HepG2 (cell line): ENCODE data around the gene GGT7. TPM values are rescaled to one million over a fixed set of nuclear protein-coding genes. Genes with fewer than 3 reads are reported as not detected.

Experiments used
- ATAC-seq: fragments of 200-7000 bp; cut with Tn5 transposase; 3 replicates; pipeline ENCODE4 v1.9.1; 2020; ENCODE audit warnings: mild to moderate bottlenecking, moderate library complexity
- BruUV-seq: library from RNA; stranded (reverse); fragments of 400-500 nt; replicated peaks from 2 replicates; lab custom pipeline; 2021; lab: Mats Ljungman, UMichigan
- CTCF ChIA-PET: fragments of 300-600 bp; formaldehyde crosslinking; extraction: SDS; loops from one replicate; lab custom pipeline; 2021; ENCODE audit warnings: low total read pairs, inconsistent platforms, low intra/inter-chr PET ratio; lab: Yijun Ruan, JAX
- POLR2A ChIA-PET: fragments of 350-600 bp; sonication (Branson Sonifier 250); formaldehyde crosslinking; loops from one replicate; lab custom pipeline; 2020; ENCODE audit warnings: antibody characterized with exemption, inconsistent platforms; lab: Yijun Ruan, JAX
- DNase-seq: peaks from one replicate; pipeline ENCODE4 v3.0.0-alpha.2; 2015; ENCODE audit warnings: low spot score
- FAIRE-seq: peaks from 3 replicates; lab custom pipeline; 2011; peaks lifted over from hg19 to GRCh38; lab: Jason Lieb, UNC
- H2AFZ ChIP-seq: one replicate; pipeline ENCODE4 v1.6.1; 2011; ENCODE audit warnings: low read length, inconsistent platforms
- H3K27ac ChIP-seq: fragments of 300-600 bp; 3 replicates; pipeline ENCODE4 v1.8.0; 2011; ENCODE audit warnings: mixed run types, mild to moderate bottlenecking, mixed read lengths, low read length, inconsistent platforms; ENCODE audit not compliant: insufficient read depth; ENCODE audit errors: extremely low read length
- H3K27me3 ChIP-seq, 2 experiments: fragments of 200-600 bp in 1 of 2; 2 replicates in 1 of 2; 3 replicates in 1 of 2; pipeline versions ENCODE4 v1.6.0 to v1.8.0; 2011; ENCODE audit warnings: low read length in 2 of 2, mild to moderate bottlenecking in 2 of 2, moderate library complexity in 2 of 2, inconsistent platforms in 1 of 2; ENCODE audit not compliant: insufficient read depth in 2 of 2, control insufficient read depth in 1 of 2
- H3K36me3 ChIP-seq, 2 experiments: fragments of 200-600 bp in 1 of 2; replicated peaks in 1 of 2; 2 replicates in 1 of 2; 3 replicates in 1 of 2; pipeline versions ENCODE4 v1.5.1 to v1.8.0; 2011; ENCODE audit warnings: low read length in 2 of 2, inconsistent platforms in 1 of 2; ENCODE audit not compliant: insufficient read depth in 2 of 2, control insufficient read depth in 1 of 2
- H3K4me1 ChIP-seq: 2 replicates; pipeline ENCODE4 v1.5.1; 2012; ENCODE audit warnings: low read length, inconsistent platforms; ENCODE audit not compliant: insufficient read depth
- H3K4me2 ChIP-seq: 2 replicates; pipeline ENCODE4 v1.6.0; 2011; ENCODE audit warnings: low read depth, low read length, inconsistent platforms
- H3K4me3 ChIP-seq, 3 experiments: fragments of 200-600 bp in 1 of 3; sonication (generic), shearing (Covaris generic) in 1 of 3; replicated peaks in 1 of 3; 2 replicates each; pipeline ENCODE4 v1.5.1; 2011 to 2016; ENCODE audit warnings: low read length in 3 of 3, inconsistent platforms in 2 of 3, low read depth in 2 of 3, mild to moderate bottlenecking in 2 of 3, control low read depth in 1 of 3, mixed read lengths in 1 of 3; ENCODE audit not compliant: insufficient read depth in 1 of 3
- H3K79me2 ChIP-seq: one replicate; pipeline ENCODE4 v1.6.1; 2011; ENCODE audit warnings: low read length, inconsistent platforms; ENCODE audit not compliant: insufficient read depth
- H3K9ac ChIP-seq: 2 replicates; pipeline ENCODE4 v1.6.0; 2011; ENCODE audit warnings: mild to moderate bottlenecking, low read depth, low read length, inconsistent platforms; ENCODE audit not compliant: insufficient read depth
- H3K9me3 ChIP-seq: 2 replicates; pipeline ENCODE4 v1.5.1; 2012; ENCODE audit warnings: mild to moderate bottlenecking, low read length
- H4K20me1 ChIP-seq: 2 replicates; pipeline ENCODE4 v1.6.0; 2011; ENCODE audit warnings: inconsistent platforms, mild to moderate bottlenecking, low read length, moderate library complexity; ENCODE audit not compliant: insufficient read depth
- CREB1 ChIP-seq, 2 experiments: fragments of 450-650 bp in 1 of 2; IDR thresholded peaks; 2 replicates each; pipeline ENCODE4 v1.6.1; 2016 to 2017; ENCODE audit warnings: control low read depth in 1 of 2, mild to moderate bottlenecking in 1 of 2, missing compliant biosample characterization in 1 of 2, missing genetic modification characterization in 1 of 2
- DNMT3B ChIP-seq: conservative IDR thresholded peaks from 2 replicates; pipeline ENCODE4 v1.6.1; 2016; ENCODE audit warnings: missing biosample characterization, control low read depth
- FIP1L1 ChIP-seq: fragments of 200-400 bp; formaldehyde crosslinking; IDR thresholded peaks from 2 replicates; pipeline ENCODE4 v1.6.1; 2018; ENCODE audit warnings: low read depth, mild to moderate bottlenecking, low read length, moderate library complexity, borderline replicate concordance; ENCODE audit not compliant: insufficient read depth
- JUND ChIP-seq: sonication (generic); formaldehyde crosslinking; IDR thresholded peaks from 2 replicates; pipeline ENCODE4 v1.8.0; 2022; ENCODE audit warnings: mild to moderate bottlenecking, missing genetic modification reagents
- SIN3B ChIP-seq: fragments of 150-350 bp; IDR thresholded peaks from 2 replicates; pipeline ENCODE4 v1.6.1; 2014; ENCODE audit warnings: low read length
- THAP11 ChIP-seq: IDR thresholded peaks from 2 replicates; pipeline ENCODE4 v1.6.1; 2016; ENCODE audit warnings: missing biosample characterization, missing genetic modification reagents
- ZFP62 ChIP-seq: sonication (generic); formaldehyde crosslinking; IDR thresholded peaks from 2 replicates; pipeline ENCODE4 v1.4.0; 2020; ENCODE audit warnings: missing genetic modification reagents
- ZMYM3 ChIP-seq: sonication (generic); formaldehyde crosslinking; IDR thresholded peaks from 2 replicates; pipeline ENCODE4 v1.5.1; 2020; ENCODE audit warnings: mild to moderate bottlenecking, missing genetic modification reagents
- WGBS: methylation state at CpG from one replicate; pipeline ENCODE4 v1.1.6; 2017; ENCODE audit warnings: low lambda C conversion rate; 5-methylcytosine and 5-hydroxymethylcytosine counted together
- in situ Hi-C: cut with HindIII; loops from 2 replicates; pipeline ENCODE4 v1.10.0; 2017; ENCODE audit warnings: low pct_unique_long_range_greater_than_20kb; ENCODE audit not compliant: extremely low pct_ligation_motif_present
- intact Hi-C: fragments of 100-400 bp; cut with micrococcal nuclease; formaldehyde crosslinking; loops from one replicate; pipeline ENCODE4 v1.10.0; 2022; ENCODE audit not compliant: unreplicated experiment
- polyA plus RNA-seq, 8 experiments: library from polyadenylated mRNA; depleted of rRNA in 3 of 8; stranded (reverse) in 7 of 8; unstranded in 1 of 8; fragments of >200 nt; fragmentation: Illumina TruSeq in 4 of 8; extraction: Trizol in 4 of 8; gene quantifications; 2 replicates each; pipeline versions ENCODE4 v1.2.1 to v1.2.3, GENCODE V29; 2011 to 2016; ENCODE audit warnings: low read depth in 4 of 8, missing spikeins in 1 of 8, mixed read lengths in 1 of 8; ENCODE audit not compliant: insufficient read depth in 1 of 8
- total RNA-seq, 5 experiments: library from RNA; depleted of rRNA; stranded (reverse); fragments of >200 nt; fragmentation: Illumina TruSeq; extraction: Trizol; gene quantifications; 2 replicates each; pipeline ENCODE4 v1.2.3, GENCODE V29; 2016; ENCODE audit warnings: low read depth in 1 of 5
- TF ChIP-seq, protein P1 (sequence below): sonication (generic); formaldehyde crosslinking; IDR thresholded peaks from 2 replicates; pipeline ENCODE4 v1.5.1; 2020; ENCODE audit warnings: missing genetic modification reagents, mild to moderate bottlenecking, borderline replicate concordance
- TF ChIP-seq, protein P2 (sequence below): IDR thresholded peaks from 2 replicates; pipeline ENCODE4 v1.6.1; 2018; ENCODE audit warnings: missing genetic modification reagents, mild to moderate bottlenecking, missing compliant biosample characterization
- TF ChIP-seq, protein P3 (sequence below): sonication (generic); formaldehyde crosslinking; IDR thresholded peaks from 2 replicates; pipeline ENCODE4 v1.4.0; 2020; ENCODE audit warnings: missing genetic modification reagents
- TF ChIP-seq, protein P4 (sequence below): IDR thresholded peaks from 2 replicates; pipeline ENCODE4 v1.6.1; 2016; ENCODE audit warnings: missing genetic modification reagents, missing compliant biosample characterization
- TF ChIP-seq, protein P5 (sequence below): IDR thresholded peaks from 2 replicates; pipeline ENCODE4 v1.6.1; 2016; ENCODE audit warnings: missing compliant biosample characterization, missing genetic modification reagents, borderline replicate concordance
- TF ChIP-seq, protein P6 (sequence below): sonication (generic); formaldehyde crosslinking; IDR thresholded peaks from 2 replicates; pipeline ENCODE4 v1.5.1; 2020; ENCODE audit warnings: missing genetic modification reagents, mild to moderate bottlenecking, borderline replicate concordance

The GGT7 gene
- total and polyA plus RNA-seq, 2 of the 13 experiments (the other 11 are each of a cell fraction or from before 2014, with no cell fraction given) = 6.6 to 23.0 TPM

DNA sequence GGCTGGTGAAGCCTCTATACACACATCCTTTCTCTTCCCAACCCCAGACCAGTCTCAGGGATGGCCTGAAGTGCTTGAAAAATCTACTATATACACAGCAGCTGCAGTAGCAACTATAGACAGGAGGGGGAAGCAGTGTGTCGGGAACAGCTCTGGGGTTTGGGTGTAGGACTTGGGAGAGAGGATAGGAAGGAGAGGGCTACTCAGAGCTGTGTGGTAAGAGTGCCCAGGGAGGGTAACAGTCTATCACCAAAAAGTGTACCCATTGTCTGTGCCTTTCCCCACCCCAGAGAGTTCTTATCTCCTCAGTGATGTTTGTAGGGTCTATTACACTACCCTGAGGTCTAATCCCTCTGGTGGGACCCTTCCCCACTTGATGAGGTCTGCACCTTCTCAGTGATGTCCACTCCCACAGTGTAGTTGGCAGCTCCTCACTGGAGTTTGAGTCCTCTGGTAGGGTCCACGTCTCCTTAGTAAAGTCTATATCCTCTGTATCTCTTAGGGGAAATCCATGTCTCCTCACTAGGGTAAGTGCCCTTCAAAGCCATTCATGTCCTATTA lies 1.5 kb upstream of the GGT7 start:
- Histone ChIP-seq H3K9ac (peak overlapping the region; percentile 70), H4K20me1 (no peaks in the 10 kb centered on the region), H3K27me3 (peaks cover 0 to 5% of the 10 kb centered on the region in 2 experiments; a peak in 1 of 5 replicates), H3K4me3 (peak overlapping the region; percentile 39 to 93 (median 41)), H3K27ac (peak overlapping the region; percentile 66), H2AFZ (peak overlapping the region; percentile 34), H3K4me2 (peak overlapping the region; percentile 99), H3K79me2 (peaks cover 28% of the 10 kb centered on the region), H3K4me1 (peaks cover 55% of the 10 kb centered on the region), H3K9me3 (no peaks in the 10 kb centered on the region), H3K36me3 (no peaks in the 10 kb centered on the region)
- FAIRE-seq = peak; percentile 83
- BruUV-seq = no TSS peak
- intact Hi-C loops (loop anchor here (1.0 to 2.0 kb wide), 4 partner anchors 82 to 395 kb away; no protein-coding TSS in a partner anchor), in situ Hi-C loops (loop anchor here (5.0 to 10.0 kb wide), 3 partner anchors 83 to 391 kb away; partner anchors contain the start of genes GSS, MYH7B and TRPC4AP)
- DNase-seq = peak; percentile 90
- ChIA-PET CTCF (interaction anchor here (1.2 to 6.7 kb wide), 7 partner anchors 74 to 396 kb away, joined by 3 to 123 read pairs (median 7); partner anchors contain the start of genes GSS, MYH7B and TRPC4AP), POLR2A (interaction anchor here (0.6 to 4.1 kb wide), 8 partner anchors 9 to 218 kb away, joined by 3 to 126 read pairs (median 3); partner anchors contain the start of genes GSS, MYH7B, NCOA6 and TRPC4AP)
- 0% methylated on average over 2 of the region's 2 CpGs for WGBS
- ATAC-seq = peak; percentile 65
- TF ChIP-seq ZFP62 (CRISPR knock-in tag) (no peak), DNMT3B (CRISPR knock-in tag) (no peak), SIN3B (peak; percentile 70; the same call in 1 of the 2 replicates), ZMYM3 (peak; percentile 5; the same call in 1 of the 2 replicates), FIP1L1 (no peak), CREB1 (IDR thresholded peaks at IDR 0.05) (no peak), CREB1 (CRISPR knock-in tag; IDR thresholded peaks at IDR 0.05) (no peak), THAP11 (CRISPR knock-in tag) (peak; percentile 76), JUND (CRISPR knock-in tag) (no peak)
- TF ChIP-seq, protein P1, sequence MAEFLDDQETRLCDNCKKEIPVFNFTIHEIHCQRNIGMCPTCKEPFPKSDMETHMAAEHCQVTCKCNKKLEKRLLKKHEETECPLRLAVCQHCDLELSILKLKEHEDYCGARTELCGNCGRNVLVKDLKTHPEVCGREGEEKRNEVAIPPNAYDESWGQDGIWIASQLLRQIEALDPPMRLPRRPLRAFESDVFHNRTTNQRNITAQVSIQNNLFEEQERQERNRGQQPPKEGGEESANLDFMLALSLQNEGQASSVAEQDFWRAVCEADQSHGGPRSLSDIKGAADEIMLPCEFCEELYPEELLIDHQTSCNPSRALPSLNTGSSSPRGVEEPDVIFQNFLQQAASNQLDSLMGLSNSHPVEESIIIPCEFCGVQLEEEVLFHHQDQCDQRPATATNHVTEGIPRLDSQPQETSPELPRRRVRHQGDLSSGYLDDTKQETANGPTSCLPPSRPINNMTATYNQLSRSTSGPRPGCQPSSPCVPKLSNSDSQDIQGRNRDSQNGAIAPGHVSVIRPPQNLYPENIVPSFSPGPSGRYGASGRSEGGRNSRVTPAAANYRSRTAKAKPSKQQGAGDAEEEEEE (CRISPR knock-in tag) = no peak
- TF ChIP-seq, protein P2, sequence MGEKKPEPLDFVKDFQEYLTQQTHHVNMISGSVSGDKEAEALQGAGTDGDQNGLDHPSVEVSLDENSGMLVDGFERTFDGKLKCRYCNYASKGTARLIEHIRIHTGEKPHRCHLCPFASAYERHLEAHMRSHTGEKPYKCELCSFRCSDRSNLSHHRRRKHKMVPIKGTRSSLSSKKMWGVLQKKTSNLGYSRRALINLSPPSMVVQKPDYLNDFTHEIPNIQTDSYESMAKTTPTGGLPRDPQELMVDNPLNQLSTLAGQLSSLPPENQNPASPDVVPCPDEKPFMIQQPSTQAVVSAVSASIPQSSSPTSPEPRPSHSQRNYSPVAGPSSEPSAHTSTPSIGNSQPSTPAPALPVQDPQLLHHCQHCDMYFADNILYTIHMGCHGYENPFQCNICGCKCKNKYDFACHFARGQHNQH (CRISPR knock-in tag) = no peak
- TF ChIP-seq, protein P3, sequence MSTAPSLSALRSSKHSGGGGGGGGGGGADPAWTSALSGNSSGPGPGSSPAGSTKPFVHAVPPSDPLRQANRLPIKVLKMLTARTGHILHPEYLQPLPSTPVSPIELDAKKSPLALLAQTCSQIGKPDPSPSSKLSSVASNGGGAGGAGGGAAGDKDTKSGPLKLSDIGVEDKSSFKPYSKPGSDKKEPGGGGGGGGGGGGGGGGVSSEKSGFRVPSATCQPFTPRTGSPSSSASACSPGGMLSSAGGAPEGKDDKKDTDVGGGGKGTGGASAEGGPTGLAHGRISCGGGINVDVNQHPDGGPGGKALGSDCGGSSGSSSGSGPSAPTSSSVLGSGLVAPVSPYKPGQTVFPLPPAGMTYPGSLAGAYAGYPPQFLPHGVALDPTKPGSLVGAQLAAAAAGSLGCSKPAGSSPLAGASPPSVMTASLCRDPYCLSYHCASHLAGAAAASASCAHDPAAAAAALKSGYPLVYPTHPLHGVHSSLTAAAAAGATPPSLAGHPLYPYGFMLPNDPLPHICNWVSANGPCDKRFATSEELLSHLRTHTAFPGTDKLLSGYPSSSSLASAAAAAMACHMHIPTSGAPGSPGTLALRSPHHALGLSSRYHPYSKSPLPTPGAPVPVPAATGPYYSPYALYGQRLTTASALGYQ (CRISPR knock-in tag) = no peak
- TF ChIP-seq, protein P4, sequence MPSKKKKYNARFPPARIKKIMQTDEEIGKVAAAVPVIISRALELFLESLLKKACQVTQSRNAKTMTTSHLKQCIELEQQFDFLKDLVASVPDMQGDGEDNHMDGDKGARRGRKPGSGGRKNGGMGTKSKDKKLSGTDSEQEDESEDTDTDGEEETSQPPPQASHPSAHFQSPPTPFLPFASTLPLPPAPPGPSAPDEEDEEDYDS (CRISPR knock-in tag) = peak; percentile 63; the same call in 1 of the 2 replicates
- TF ChIP-seq, protein P5, sequence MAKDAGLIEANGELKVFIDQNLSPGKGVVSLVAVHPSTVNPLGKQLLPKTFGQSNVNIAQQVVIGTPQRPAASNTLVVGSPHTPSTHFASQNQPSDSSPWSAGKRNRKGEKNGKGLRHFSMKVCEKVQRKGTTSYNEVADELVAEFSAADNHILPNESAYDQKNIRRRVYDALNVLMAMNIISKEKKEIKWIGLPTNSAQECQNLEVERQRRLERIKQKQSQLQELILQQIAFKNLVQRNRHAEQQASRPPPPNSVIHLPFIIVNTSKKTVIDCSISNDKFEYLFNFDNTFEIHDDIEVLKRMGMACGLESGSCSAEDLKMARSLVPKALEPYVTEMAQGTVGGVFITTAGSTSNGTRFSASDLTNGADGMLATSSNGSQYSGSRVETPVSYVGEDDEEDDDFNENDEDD = no peak
- TF ChIP-seq, protein P6, sequence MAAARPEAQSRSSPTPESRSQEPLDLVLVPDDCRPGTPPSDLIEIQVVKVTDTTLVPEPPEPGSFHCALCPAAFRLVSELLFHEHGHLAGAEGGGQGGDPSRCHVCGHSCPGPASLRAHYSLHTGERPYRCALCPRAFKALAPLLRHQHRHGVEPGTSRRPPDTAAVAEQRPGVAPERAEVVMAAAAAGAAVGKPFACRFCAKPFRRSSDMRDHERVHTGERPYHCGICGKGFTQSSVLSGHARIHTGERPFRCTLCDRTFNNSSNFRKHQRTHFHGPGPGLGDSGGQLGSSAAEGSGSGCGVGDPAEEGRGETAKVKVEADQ (CRISPR knock-in tag) = 0 out of 2 replicates have a peak, but pooled peaks have one; percentile 17
